HEK293 (cell line): ENCODE data around the gene SAG.

ENCODE experiments used
- CTCF ChIA-PET: fragments of 350-600 bp; formaldehyde crosslinking; extraction: SDS; loops from one replicate; lab custom pipeline; 2021; ENCODE audit warnings: antibody characterized with exemption; lab: Yijun Ruan, JAX
- POLR2A ChIA-PET: fragments of 300-600 bp; formaldehyde crosslinking; extraction: SDS; loops from one replicate; lab custom pipeline; 2020; ENCODE audit warnings: antibody characterized with exemption, inconsistent platforms; lab: Yijun Ruan, JAX
- H3K27ac ChIP-seq: fragments of 200-500 bp; sonication (Bioruptor generic); 2 replicates; pipeline ENCODE4 v1.5.1; 2014; ENCODE audit warnings: low read depth, low read length, control low read depth, inconsistent platforms; ENCODE audit errors: extremely low read depth
- H3K36me3 ChIP-seq, 2 experiments: fragments of 200-500 bp in 1 of 2; sonication (Bioruptor generic) in 1 of 2; 1 replicate in 1 of 2; 2 replicates in 1 of 2; pipeline ENCODE4 v1.5.1; 2014 to 2017; ENCODE audit warnings: inconsistent platforms in 2 of 2, low read length in 2 of 2; ENCODE audit not compliant: control insufficient read depth in 2 of 2, insufficient read depth in 1 of 2
- H3K4me1 ChIP-seq: fragments of 200-500 bp; sonication (Bioruptor generic); 2 replicates; pipeline ENCODE4 v1.5.1; 2014; ENCODE audit warnings: mild to moderate bottlenecking, low read length, inconsistent platforms; ENCODE audit not compliant: control insufficient read depth, insufficient read depth
- H3K4me3 ChIP-seq: 2 replicates; pipeline ENCODE4 v1.5.1; 2011; ENCODE audit warnings: low read depth, mild to moderate bottlenecking, control low read depth, low read length, moderate library complexity
- H3K9me3 ChIP-seq: fragments of 200-500 bp; sonication (Bioruptor generic); 2 replicates; pipeline ENCODE4 v1.5.1; 2014; ENCODE audit warnings: low read depth, low read length, inconsistent platforms; ENCODE audit not compliant: control insufficient read depth, insufficient read depth
- EGR2 ChIP-seq: fragments of 450-650 bp; formaldehyde crosslinking; IDR thresholded peaks from 2 replicates; pipeline ENCODE4 v1.5.1; 2016; ENCODE audit warnings: low read depth, missing biosample characterization, missing genetic modification characterization
- GLIS2 ChIP-seq: fragments of 450-650 bp; formaldehyde crosslinking; IDR thresholded peaks from 2 replicates; pipeline ENCODE4 v1.5.1; 2016; ENCODE audit warnings: missing biosample characterization, missing genetic modification characterization
- KLF7 ChIP-seq: fragments of 450-650 bp; formaldehyde crosslinking; IDR thresholded peaks from 2 replicates; pipeline ENCODE4 v1.5.1; 2016; ENCODE audit warnings: missing biosample characterization, missing genetic modification characterization, borderline replicate concordance
- RBAK ChIP-seq: fragments of 450-650 bp; formaldehyde crosslinking; IDR thresholded peaks from 2 replicates; pipeline ENCODE4 v1.5.1; 2016; ENCODE audit warnings: missing biosample characterization, missing genetic modification characterization
- SALL2 ChIP-seq: fragments of 450-650 bp; formaldehyde crosslinking; IDR thresholded peaks from 2 replicates; pipeline ENCODE4 v1.5.0; 2017; ENCODE audit warnings: missing biosample characterization, mild to moderate bottlenecking, missing genetic modification characterization, borderline replicate concordance
- ZNF157 ChIP-seq: fragments of 450-650 bp; formaldehyde crosslinking; IDR thresholded peaks from 2 replicates; pipeline ENCODE4 v1.5.1; 2016; ENCODE audit warnings: missing biosample characterization, missing genetic modification characterization
- ZNF16 ChIP-seq: fragments of 450-650 bp; formaldehyde crosslinking; IDR thresholded peaks from 2 replicates; pipeline ENCODE4 v1.5.1; 2016; ENCODE audit warnings: low read depth, missing biosample characterization, missing genetic modification characterization
- ZNF211 ChIP-seq: fragments of 450-650 bp; formaldehyde crosslinking; IDR thresholded peaks from 2 replicates; pipeline ENCODE4 v1.5.1; 2016; ENCODE audit warnings: low read depth, missing biosample characterization, missing genetic modification characterization
- ZNF280D ChIP-seq: fragments of 450-650 bp; formaldehyde crosslinking; IDR thresholded peaks from 2 replicates; pipeline ENCODE4 v1.5.1; 2016; ENCODE audit warnings: missing biosample characterization, missing genetic modification characterization
- ZNF394 ChIP-seq: fragments of 450-650 bp; formaldehyde crosslinking; IDR thresholded peaks from 2 replicates; pipeline ENCODE4 v1.5.1; 2016; ENCODE audit warnings: missing biosample characterization, missing genetic modification characterization, mild to moderate bottlenecking, moderate library complexity, borderline replicate concordance
- ZNF473 ChIP-seq: fragments of 450-650 bp; formaldehyde crosslinking; IDR thresholded peaks from 2 replicates; pipeline ENCODE4 v1.5.1; 2017; ENCODE audit warnings: missing biosample characterization, missing genetic modification characterization
- ZNF48 ChIP-seq: fragments of 450-650 bp; formaldehyde crosslinking; IDR thresholded peaks from 2 replicates; pipeline ENCODE4 v1.5.1; 2016; ENCODE audit warnings: missing biosample characterization, missing genetic modification characterization
- ZNF521 ChIP-seq: fragments of 450-650 bp; formaldehyde crosslinking; IDR thresholded peaks from 2 replicates; pipeline ENCODE4 v1.5.1; 2017; ENCODE audit warnings: missing biosample characterization, mild to moderate bottlenecking, missing genetic modification characterization
- ZNF664 ChIP-seq: fragments of 450-650 bp; formaldehyde crosslinking; IDR thresholded peaks from 2 replicates; pipeline ENCODE4 v1.5.1; 2016; ENCODE audit warnings: missing biosample characterization, missing genetic modification characterization
- ZNF707 ChIP-seq: fragments of 450-650 bp; formaldehyde crosslinking; IDR thresholded peaks from 2 replicates; pipeline ENCODE4 v1.5.1; 2016; ENCODE audit warnings: missing biosample characterization, missing genetic modification characterization
- ZSCAN30 ChIP-seq: fragments of 450-650 bp; IDR thresholded peaks from 2 replicates; pipeline ENCODE4 v1.5.1; 2018; ENCODE audit warnings: missing biosample characterization, mild to moderate bottlenecking, missing genetic modification characterization, moderate library complexity
- TF ChIP-seq, protein P1 (sequence below): fragments of 450-650 bp; formaldehyde crosslinking; IDR thresholded peaks from 2 replicates; pipeline ENCODE4 v1.5.1; 2016; ENCODE audit warnings: missing biosample characterization, missing genetic modification characterization
- TF ChIP-seq, protein P2 (sequence below): fragments of 450-650 bp; formaldehyde crosslinking; IDR thresholded peaks from 2 replicates; pipeline ENCODE4; 2016; ENCODE audit warnings: missing biosample characterization, missing genetic modification characterization

The SAG gene

DNA sequence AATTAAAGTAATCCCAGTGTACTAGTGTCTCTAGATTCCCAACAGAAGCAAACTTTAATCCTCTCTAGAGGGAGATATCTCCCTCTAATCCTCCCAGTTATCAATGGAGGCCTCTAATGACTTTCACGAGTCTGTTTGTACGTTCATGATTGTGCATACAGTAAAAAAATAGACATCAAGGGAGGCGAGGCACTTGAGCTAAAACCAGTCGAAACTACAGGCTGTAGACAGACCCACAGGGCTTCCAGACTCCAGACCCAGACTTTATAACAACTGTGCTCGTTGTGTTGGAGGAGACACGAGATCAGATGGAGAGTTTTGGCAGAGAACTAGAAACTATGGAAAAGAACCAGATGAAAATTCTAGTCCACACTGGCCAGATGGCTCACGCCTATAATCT is 53.7 kb downstream of the SAG start:
- Histone ChIP-seq H3K27ac (no peak overlapping the region), H3K9me3 (no peaks in the 10 kb centered on the region), H3K4me1 (no peaks in the 10 kb centered on the region; the same call in 1 of the 2 replicates), H3K4me3 (no peak overlapping the region), H3K36me3 (peaks cover 0 to 23% of the 10 kb centered on the region in 2 experiments; a peak in 2 of 3 replicates)
- ChIA-PET CTCF (interaction anchor here (0.7 kb wide), 2 partner anchors 59 to 87 kb away, joined by 3 to 4 read pairs; no protein-coding TSS in a partner anchor), POLR2A (no interaction called here)
- no peak for TF ChIP-seq KLF7
- no peak for TF ChIP-seq ZNF664 (tag by site-specific recombination)
- no peak for TF ChIP-seq GLIS2 (tag by site-specific recombination)
- no peak for TF ChIP-seq ZNF280D
- no peak for TF ChIP-seq EGR2
- no peak for TF ChIP-seq ZNF707 (tag by site-specific recombination)
- TF ChIP-seq, protein P1, sequence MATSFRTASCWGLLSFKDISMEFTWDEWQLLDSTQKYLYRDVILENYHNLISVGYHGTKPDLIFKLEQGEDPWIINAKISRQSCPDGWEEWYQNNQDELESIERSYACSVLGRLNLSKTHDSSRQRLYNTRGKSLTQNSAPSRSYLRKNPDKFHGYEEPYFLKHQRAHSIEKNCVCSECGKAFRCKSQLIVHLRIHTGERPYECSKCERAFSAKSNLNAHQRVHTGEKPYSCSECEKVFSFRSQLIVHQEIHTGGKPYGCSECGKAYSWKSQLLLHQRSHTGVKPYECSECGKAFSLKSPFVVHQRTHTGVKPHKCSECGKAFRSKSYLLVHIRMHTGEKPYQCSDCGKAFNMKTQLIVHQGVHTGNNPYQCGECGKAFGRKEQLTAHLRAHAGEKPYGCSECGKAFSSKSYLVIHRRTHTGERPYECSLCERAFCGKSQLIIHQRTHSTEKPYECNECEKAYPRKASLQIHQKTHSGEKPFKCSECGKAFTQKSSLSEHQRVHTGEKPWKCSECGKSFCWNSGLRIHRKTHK (tag by site-specific recombination) = no peak
- TF ChIP-seq, protein P2, sequence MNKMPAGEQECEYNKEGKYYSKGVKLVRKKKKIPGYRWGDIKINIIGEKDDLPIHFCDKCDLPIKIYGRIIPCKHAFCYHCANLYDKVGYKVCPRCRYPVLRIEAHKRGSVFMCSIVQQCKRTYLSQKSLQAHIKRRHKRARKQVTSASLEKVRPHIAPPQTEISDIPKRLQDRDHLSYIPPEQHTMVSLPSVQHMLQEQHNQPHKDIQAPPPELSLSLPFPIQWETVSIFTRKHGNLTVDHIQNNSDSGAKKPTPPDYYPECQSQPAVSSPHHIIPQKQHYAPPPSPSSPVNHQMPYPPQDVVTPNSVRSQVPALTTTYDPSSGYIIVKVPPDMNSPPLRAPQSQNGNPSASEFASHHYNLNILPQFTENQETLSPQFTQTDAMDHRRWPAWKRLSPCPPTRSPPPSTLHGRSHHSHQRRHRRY (tag by site-specific recombination) = no peak
- no peak for TF ChIP-seq ZNF157 (tag by site-specific recombination)
- TF ChIP-seq ZNF211 (tag by site-specific recombination) = no peak
- TF ChIP-seq ZNF473 = no peak

DNA sequence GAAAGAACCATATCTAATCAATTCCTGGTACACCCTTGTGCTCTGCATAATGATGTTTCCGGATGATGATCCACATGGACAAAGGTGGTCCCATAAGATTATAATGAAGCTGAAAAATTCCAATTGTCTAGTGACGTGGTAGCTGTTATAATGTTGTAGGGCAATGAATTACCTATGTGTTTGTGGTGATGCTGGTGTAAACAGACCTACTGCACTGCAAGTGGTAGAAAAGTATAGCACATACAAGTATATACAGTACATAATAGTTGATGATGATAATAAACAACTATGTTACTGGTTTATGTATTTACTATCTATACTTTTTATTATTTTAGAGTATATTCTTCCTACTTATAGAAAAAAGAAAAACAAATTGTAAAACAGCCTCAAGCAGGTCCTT is 55.1 kb downstream of the SAG start:
- H3K4me3 ChIP-seq = no peak overlapping the region
- ChIA-PET CTCF (interaction anchor here (0.6 to 0.7 kb wide), 2 partner anchors 80 to 1566 kb away, joined by 3 to 4 read pairs; no protein-coding TSS in a partner anchor), POLR2A (no interaction called here)
- TF ChIP-seq ZNF48 (tag by site-specific recombination) (no peak), ZNF16 (tag by site-specific recombination) (no peak), ZNF521 (tag by site-specific recombination) (no peak), ZNF394 (no peak), RBAK (tag by site-specific recombination) (no peak), ZSCAN30 (tag by site-specific recombination) (no peak), SALL2 (tag by site-specific recombination) (no peak)
- peaks cover 0 to 18% of the 10 kb centered on the region in 2 experiments; a peak in 2 of 3 replicates for H3K36me3 ChIP-seq
- H3K9me3 ChIP-seq = no peaks in the 10 kb centered on the region
- no peak overlapping the region for H3K27ac ChIP-seq
- no peaks in the 10 kb centered on the region; the same call in 1 of the 2 replicates for H3K4me1 ChIP-seq
